GM18502 (cell line): ENCODE results near the gene ERCC1.

ENCODE experiments used
- ATAC-seq: cut with Tn5 transposase; IDR thresholded peaks from one replicate; pipeline ENCODE4 v1.9.1; 2021; ENCODE audit warnings: mild to moderate bottlenecking; ENCODE audit not compliant: unreplicated experiment, poor library complexity

Gene ERCC1

DNA sequence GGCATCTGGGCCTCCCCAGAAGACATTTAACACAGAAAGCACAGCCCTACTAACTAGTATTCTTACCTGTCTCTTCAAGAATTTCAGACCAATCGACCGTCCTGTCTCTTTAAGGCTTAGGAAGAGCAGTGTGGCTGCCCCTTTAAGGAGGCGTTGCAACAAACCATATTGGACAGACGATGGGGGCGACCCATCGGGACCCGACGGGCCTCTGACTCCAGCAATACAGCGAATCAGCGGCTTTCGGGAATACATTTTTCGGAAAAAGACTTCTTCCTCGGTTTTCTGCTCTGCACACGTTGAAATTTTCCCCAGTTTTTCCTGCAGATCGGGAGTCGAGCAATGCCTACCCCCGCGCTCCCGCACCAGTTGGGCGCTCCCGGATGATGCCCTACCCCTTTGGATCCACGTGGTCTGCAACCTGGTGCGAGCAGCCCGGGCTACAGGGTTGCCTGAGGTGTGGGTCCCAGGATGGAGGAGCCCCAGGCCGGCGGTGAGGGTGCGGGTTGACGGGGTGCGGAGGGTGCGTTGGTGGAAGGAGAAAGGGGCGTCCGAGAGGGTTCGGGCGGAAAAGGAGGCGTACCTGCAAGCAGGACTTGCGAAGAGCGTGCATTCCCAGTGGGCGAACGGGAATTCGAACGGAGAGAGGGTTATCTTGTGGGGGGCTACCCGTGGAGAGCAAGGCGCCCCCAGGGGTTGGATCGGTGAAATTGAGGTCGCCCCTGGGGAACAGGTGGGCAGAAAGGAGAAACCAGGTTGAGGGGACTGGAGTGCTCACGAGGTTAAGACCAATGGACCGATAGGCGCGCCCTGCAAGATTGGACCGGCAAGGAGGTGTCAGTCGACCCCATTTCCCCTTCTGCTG is 17.3 kb downstream of the ERCC1 start, which contains the start of gene POLR1G:
Gene POLR1G, plus strand, starts transcription at position 419 of the 865 bp plus-strand sequence. Its CDS starts 53 bp downstream, at position 472.
- ATAC-seq, result peak; percentile 70

GRCh38 chr19:45405435-45406225 is 18.1 kb downstream of the ERCC1 start:
- ATAC-seq, result peak; percentile 54

GRCh38 chr19:45404557-45405434 is 18.9 kb downstream of the ERCC1 start, which contains the start of gene PPP1R13L:
PPP1R13L (minus strand) TSS chr19:45405069; CDS start chr19:45398318, 6,751 bp downstream.
- ATAC-seq, result peak; percentile 30

DNA sequence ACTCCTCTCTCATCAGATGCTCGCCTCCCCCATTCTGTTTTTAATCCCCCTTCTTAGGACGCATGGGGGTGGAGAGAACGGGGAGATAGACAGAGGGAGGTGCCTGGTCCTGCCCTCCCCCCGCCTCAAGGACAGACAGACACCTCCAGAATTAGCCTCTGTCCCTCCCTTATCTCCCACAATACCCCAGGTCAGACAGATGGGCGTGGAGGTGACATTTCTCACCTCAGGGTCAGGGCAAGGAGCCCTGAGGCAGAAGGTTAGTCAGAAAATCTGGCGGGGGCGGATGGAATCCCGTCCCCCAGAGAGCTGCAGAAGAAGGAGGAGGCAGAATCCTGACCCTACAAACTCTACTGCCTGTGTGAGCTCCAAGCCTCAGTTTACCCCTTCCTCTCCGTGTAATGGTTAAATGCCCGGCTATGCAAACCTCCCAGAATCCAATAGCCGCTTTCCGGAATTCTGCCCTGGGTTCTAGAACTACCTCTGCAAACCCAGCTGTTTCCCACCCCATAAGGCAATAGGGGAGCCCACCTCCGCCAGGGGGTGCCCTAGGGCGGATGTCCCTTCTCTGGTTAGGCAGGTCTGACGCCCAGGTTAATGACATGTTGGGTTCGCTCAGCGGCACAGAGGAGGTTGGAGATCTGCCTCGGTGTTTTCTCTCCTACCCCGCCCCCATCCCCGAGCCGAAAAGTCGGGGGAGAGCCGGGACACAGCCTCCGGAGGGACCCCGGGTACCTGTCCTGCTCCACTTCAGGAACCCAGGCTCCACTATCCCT is 19.7 kb downstream of the ERCC1 start:
- ATAC-seq, result no peak

- ATAC-seq, result no peak
Observed at GRCh38 chr19:45403272-45403671, 20.4 kb downstream of the ERCC1 start.

- ATAC-seq, result no peak
Observed at GRCh38 chr19:45402298-45403061, 21.2 kb downstream of the ERCC1 start.

DNA sequence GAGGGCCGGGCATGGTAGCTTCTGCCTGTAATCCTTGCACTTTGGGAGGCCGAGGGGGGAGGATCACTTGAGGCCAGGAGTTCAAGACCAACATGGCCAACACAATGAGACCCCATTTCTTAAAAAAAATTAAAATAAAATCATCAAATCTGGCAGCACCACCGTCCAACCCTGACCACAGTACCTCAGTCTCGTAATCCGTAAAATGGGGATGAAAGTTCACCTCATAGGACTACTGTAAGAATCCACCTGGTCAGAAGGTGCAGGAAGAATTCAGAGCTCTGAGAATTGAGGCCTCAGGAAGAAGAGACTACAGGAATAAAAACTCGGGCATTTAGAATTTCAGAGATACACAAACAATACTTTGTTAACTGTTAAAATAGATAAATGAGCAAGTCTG is 21.9 kb downstream of the ERCC1 start:
- no peak for ATAC-seq

- no peak for ATAC-seq
Observed at GRCh38 chr19:45400192-45400591, 23.5 kb downstream of the ERCC1 start.

DNA sequence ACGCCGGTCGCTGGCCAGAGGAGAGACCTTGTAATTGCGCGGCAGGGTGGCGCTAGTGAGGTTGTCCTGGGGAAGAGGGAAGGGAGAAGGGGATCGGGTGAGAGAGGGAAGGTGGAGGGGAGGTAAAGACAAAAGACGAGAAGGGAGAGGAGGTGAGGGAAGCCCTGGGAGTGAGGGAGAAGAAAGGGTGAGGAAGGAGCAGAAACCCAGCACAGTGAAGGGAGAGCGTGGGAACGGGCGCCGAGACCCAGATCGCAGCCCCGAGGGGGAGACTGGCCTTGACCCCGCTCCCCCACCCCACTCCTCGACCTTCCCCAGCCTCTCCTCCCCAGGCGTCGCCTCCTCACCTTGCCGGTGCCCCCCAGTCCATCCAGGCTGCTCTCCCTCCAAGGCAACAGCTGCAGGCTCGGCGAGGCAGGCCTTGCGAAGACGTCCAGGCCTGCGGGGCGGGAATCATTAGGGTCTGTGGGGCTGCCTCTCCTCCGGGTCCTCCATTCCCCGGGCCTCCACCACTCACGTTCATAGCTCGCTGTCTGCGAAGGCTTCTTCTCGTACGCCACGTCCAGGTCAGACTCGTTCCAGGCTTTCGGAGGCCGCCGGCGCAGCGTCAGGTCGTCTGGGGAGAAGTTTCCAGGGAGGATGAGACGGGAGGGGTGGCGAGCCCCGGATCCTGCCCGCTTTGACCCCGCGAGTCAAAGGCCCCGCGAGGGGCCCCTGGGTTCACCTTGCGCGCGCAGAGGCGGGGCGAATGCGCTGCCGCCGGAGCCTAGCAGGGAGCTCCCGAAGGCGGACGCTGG is 27.7 kb downstream of the ERCC1 start:
- ATAC-seq, result no peak

GRCh38 chr19:45391871-45392665 is 31.6 kb downstream of the ERCC1 start:
- no peak for ATAC-seq

DNA sequence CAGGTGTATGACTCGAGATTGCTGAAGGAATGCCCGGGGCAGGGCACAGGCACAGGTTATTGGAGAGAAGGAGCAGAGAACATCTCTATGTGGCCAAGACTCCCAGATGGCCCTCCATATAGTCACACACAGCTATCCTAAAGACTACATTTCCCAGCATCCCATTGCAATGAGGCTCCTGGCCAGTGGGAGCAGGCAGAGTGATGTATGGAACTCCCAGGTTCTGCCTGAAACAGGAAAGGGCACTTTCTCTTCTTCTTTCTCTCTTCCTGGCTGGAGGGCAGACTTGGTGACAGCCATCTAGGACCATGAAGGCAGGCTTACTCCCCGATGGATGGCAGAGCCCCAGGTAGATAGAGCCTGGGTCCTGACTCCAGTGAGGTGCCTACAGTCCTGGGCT is 32.4 kb downstream of the ERCC1 start:
- no peak for ATAC-seq

DNA sequence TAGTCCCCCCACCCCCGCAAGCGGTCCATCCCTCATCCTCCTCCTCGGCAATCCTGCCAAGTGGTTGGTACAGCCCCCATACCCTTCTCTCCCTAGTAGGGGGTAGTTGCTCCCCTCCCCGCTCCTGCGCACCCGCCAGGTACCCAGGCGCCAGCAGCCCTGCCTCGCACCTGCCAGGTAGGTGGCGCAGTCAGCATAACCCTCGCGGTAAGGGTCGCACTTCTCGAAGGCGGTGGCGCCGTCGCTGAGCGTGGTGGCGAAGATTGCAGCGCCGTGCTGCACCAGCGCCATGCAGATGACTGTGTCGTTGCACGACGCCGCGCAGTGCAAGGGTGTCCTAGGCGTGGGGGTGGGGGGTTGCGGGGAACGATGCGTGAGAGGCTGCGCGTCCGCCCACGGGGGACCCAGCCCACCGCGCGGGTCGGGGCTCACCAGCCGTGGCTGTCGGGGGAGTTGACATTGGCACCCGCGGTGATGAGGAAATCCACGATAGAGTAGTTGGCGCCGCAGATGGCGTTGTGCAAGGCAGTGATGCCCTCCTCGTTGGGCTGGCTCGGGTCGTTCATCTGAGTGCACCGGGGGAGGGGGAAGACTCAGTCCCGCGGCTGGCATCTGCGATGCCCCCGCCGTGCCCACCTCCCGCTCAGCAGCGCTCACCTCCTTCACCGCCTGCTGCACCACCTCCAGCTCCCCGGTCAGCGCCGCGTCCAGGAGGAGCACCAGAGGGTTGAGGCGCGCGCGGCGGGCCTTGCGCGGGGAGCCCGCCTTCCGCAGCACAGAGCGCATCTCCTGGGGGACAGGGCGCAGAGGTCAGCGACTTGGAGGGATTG is 38.1 kb downstream of the ERCC1 start:
- no peak for ATAC-seq

DNA sequence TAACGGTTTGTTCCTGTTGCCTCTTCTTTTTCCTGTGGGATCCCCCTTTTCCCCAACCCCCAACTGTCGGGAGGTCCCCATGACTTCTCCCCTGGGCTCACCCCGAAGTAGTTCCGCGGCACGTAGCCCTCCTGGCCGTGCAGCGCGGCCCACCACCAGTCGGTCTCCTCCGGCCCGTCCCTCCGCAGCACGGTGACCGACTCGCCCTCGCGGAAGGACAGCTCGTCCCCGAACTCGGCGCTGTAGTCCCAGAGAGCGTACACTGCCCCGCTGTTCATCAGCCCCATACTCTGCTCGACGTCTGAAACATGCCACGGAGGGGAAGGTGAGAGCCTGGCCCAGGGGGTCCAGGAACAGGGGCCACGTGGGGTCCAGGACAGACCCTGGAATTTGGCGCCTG is 41.3 kb downstream of the ERCC1 start:
- no peak for ATAC-seq

- no peak for ATAC-seq
Observed at GRCh38 chr19:45380107-45380506, 43.6 kb downstream of the ERCC1 start.

- ATAC-seq, result no peak
Observed at GRCh38 chr19:45376045-45376724, 47.5 kb downstream of the ERCC1 start.
